Upper lobe of left lung (tissue), 4 donors: ENCODE data around the gene FRMD3.

Experiments
- CTCF ChIP-seq, 6 experiments: fragments of 450-650 bp in 4 of 6; fragments of 200-600 bp in 2 of 6; sonication (generic) in 2 of 6; IDR thresholded peaks; one replicate each; pipeline ENCODE4 v1.5.1; 2016 to 2019; ENCODE audit warnings: antibody characterized with exemption in 6 of 6
- EP300 ChIP-seq, 4 donors: sonication (generic); formaldehyde crosslinking; IDR thresholded peaks; one replicate each; pipeline ENCODE4 v1.5.1; 2017; ENCODE audit warnings: antibody characterized with exemption in 4 of 4, control low read depth in 2 of 4
- POLR2A ChIP-seq, 4 donors: fragments of 450-650 bp; IDR thresholded peaks; one replicate each; pipeline ENCODE4 v1.5.1; 2016 to 2017; ENCODE audit warnings: antibody characterized with exemption in 4 of 4, mild to moderate bottlenecking in 2 of 4
- POLR2AphosphoS5 ChIP-seq, 2 donors: sonication (generic); formaldehyde crosslinking; IDR thresholded peaks; one replicate each; pipeline ENCODE4 v1.5.1; 2017; ENCODE audit warnings: antibody characterized with exemption in 2 of 2

- TF ChIP-seq POLR2A (IDR thresholded peaks at IDR 0.05) (no peak), CTCF (IDR thresholded peaks at IDR 0.05) (no peak), EP300 (IDR thresholded peaks at IDR 0.05) (no peak), POLR2AphosphoS5 (IDR thresholded peaks at IDR 0.05) (no peak)
Observed at GRCh38 chr9:83208065-83208850, 329.9 kb downstream of the FRMD3 start.
